Spleen (tissue), 11 donors: Measurements from ENCODE around the gene LRRK1. TPM values are rescaled to one million over a fixed set of nuclear protein-coding genes. Genes with fewer than 3 reads are reported as not detected.

Experiments used
- DNase-seq: peaks from one replicate; pipeline ENCODE4 v3.0.0-alpha.2; 2020
- H3K27ac ChIP-seq, 8 donors: fragments of 200-600 bp; sonication (generic) in 7 of 8; 1 replicate in 4 of 8; 2 replicates in 4 of 8; pipeline versions ENCODE4 v1.5.0 to v1.8.0; 2016 to 2021; ENCODE audit warnings: inconsistent platforms in 4 of 8, mild to moderate bottlenecking in 4 of 8, moderate library complexity in 1 of 8
- H3K27me3 ChIP-seq, 7 donors: fragments of 200-600 bp; sonication (generic) in 6 of 7; replicated peaks in 1 of 7; 1 replicate in 4 of 7; 2 replicates in 3 of 7; pipeline versions ENCODE4 v1.5.0 to v1.8.0; 2016 to 2021; ENCODE audit warnings: inconsistent platforms in 3 of 7, mild to moderate bottlenecking in 1 of 7
- H3K36me3 ChIP-seq, 6 donors: fragments of 200-600 bp; sonication (generic) in 5 of 6; 1 replicate in 4 of 6; 2 replicates in 2 of 6; pipeline versions ENCODE4 v1.5.0 to v1.8.0; 2016 to 2021; ENCODE audit warnings: inconsistent platforms in 2 of 6
- H3K4me1 ChIP-seq, 6 donors: fragments of 200-600 bp; sonication (generic) in 5 of 6; 1 replicate in 3 of 6; 2 replicates in 3 of 6; pipeline versions ENCODE4 v1.5.0 to v1.8.0; 2016 to 2021; ENCODE audit warnings: inconsistent platforms in 3 of 6
- H3K4me3 ChIP-seq, 8 donors: fragments of 200-600 bp; sonication (generic) in 7 of 8; 1 replicate in 4 of 8; 2 replicates in 4 of 8; pipeline versions ENCODE4 v1.5.0 to v1.8.0; 2016 to 2021; ENCODE audit warnings: inconsistent platforms in 4 of 8, mild to moderate bottlenecking in 4 of 8, moderate library complexity in 2 of 8
- H3K9me3 ChIP-seq, 8 donors: fragments of 200-600 bp; sonication (generic) in 7 of 8; 1 replicate in 4 of 8; 2 replicates in 4 of 8; pipeline versions ENCODE4 v1.5.0 to v1.8.0; 2016 to 2021; ENCODE audit warnings: inconsistent platforms in 4 of 8
- CTCF ChIP-seq, 11 experiments: fragments of 200-600 bp in 7 of 11; fragments of 450-650 bp in 4 of 11; sonication (generic) in 4 of 11; IDR thresholded peaks in 8 of 11; conservative IDR thresholded peaks in 3 of 11; 1 replicate in 7 of 11; 2 replicates in 4 of 11; pipeline versions ENCODE4 v1.4.0 to v1.8.0; 2016 to 2021; ENCODE audit warnings: antibody characterized with exemption in 11 of 11, inconsistent platforms in 4 of 11, mild to moderate bottlenecking in 1 of 11
- POLR2A ChIP-seq, 3 donors: fragments of 450-650 bp; IDR thresholded peaks; one replicate each; pipeline ENCODE4 v1.5.1; 2017; ENCODE audit warnings: antibody characterized with exemption in 3 of 3, mild to moderate bottlenecking in 1 of 3
- POLR2AphosphoS5 ChIP-seq, 3 donors: sonication (generic); formaldehyde crosslinking; IDR thresholded peaks; one replicate each; pipeline ENCODE4 v1.5.1; 2017; ENCODE audit warnings: antibody characterized with exemption in 3 of 3
- WGBS, 5 donors: extraction: QIAGEN DNeasy Blood & Tissue Kit in 3 of 5; methylation state at CpG; one replicate each; pipeline versions ENCODE4 v1.1.5 to v1.1.7; 2013 to 2018; 5-methylcytosine and 5-hydroxymethylcytosine counted together
- intact Hi-C: fragments of 100-400 bp; cut with DNase I; formaldehyde crosslinking; loops from one replicate; pipeline ENCODE4 v1.15.0; 2023; ENCODE audit warnings: low total_unique reads
- polyA plus RNA-seq, 3 donors: library from polyadenylated mRNA; stranded (reverse); fragments of 200-250 nt; gene quantifications; one replicate each; pipeline ENCODE4 v1.2.1, GENCODE V29; 2013
- total RNA-seq, 7 donors: library from RNA; depleted of rRNA in 3 of 7; stranded (reverse); fragments of >200 nt in 3 of 7; fragmentation: NEBNext Ultra II Directional in 4 of 7; extraction: Animal tissue kit (Norgen Biotek cat#: 25700) in 4 of 7; gene quantifications; one replicate each; pipeline versions ENCODE4 v1.1.0 to v1.2.1, GENCODE V29; 2016 to 2021
- donor health status: healthy with polysubstance abuse.
- donor health status: DM: no; HTN: no; CAD: no; lungs with moderate emphysema.
- donor health status: DM: no; HTN: no; CAD: no.
- donor health status: Bipolar disorder and iron deficiency.
- donor health status: healthy.
- donor health status: DM: no; HTN: no; CAD: no.
- donor health status: DM: yes; HTN: yes; CAD: no.

LRRK1 gene
- total and polyA plus RNA-seq, 10 donors, result 12.0 to 60.2 (median 48.8) TPM

DNA sequence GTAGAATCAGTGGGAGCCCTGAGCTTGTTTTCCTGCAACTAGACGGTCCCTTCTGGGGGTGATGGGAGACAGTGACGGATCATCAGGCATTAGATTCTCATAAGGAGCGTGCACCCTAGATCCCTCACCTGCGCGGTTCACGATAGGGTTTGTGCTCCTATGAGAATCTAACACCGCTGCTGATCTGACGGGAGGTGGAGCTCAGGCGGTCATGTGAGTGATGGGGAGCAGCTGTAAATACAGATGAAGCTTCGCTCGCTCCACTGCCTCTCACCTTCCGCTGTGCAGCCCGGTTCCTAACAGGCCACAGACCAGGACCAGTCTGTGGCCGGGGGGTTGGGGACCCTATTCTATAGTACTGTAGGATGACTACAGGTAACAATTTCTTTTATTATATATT, 178.0 kb downstream of the LRRK1 start:
- intact Hi-C loops, result no loop called here
- Histone ChIP-seq H3K4me3 (no peak overlapping the region), H3K36me3 (no peaks in the 10 kb centered on the region), H3K4me1 (peaks cover 0 to 11% (median 4%) of the 10 kb centered on the region in 6 donors), H3K27me3 (no peaks in the 10 kb centered on the region), H3K9me3 (peaks cover 0 to 4% (median 0%) of the 10 kb centered on the region in 8 donors), H3K27ac (no peak overlapping the region)
- TF ChIP-seq CTCF (IDR thresholded peaks at IDR 0.05 in 8 of 11, conservative IDR thresholded peaks at IDR 0.05 in 3 of 11), result no peak
- no peak for TF ChIP-seq POLR2A (IDR thresholded peaks at IDR 0.05)
- TF ChIP-seq POLR2AphosphoS5 (IDR thresholded peaks at IDR 0.05), result no peak
- 90 to 97% (median 96%) methylated on average over 14 of the region's 14 CpGs for WGBS, 5 donors
- no peak for DNase-seq

DNA sequence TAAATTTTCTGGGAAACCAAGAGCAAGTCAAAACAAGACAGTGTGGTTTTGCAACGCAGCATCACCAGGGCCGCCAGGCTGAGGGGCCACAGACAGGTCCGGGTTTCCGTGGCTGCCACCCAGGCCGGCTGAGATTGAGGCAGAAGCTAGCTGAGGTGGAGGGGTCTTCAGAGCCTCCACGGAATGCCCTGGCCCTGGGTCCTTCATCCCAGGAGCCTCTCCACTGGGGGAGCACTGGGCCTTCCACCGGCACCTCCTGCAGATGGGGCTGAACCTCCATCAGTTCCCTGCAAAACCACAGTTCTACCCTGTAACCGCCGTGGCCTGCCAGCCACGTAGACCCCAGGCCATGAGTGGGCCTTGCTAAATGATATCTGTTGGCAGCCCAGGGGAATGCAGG, 180.0 kb downstream of the LRRK1 start:
- no peaks in the 10 kb centered on the region for H3K4me1 ChIP-seq

GRCh38 chr15:101100118-101100517, 181.0 kb downstream of the LRRK1 start:
- TF ChIP-seq POLR2AphosphoS5 (IDR thresholded peaks at IDR 0.05) (no peak), POLR2A (IDR thresholded peaks at IDR 0.05) (no peak), CTCF (IDR thresholded peaks at IDR 0.05 in 8 of 11, conservative IDR thresholded peaks at IDR 0.05 in 3 of 11) (no peak)
- intact Hi-C loops, result no loop called here
- Histone ChIP-seq H3K4me3 (no peak overlapping the region), H3K36me3 (no peaks in the 10 kb centered on the region), H3K27ac (no peak overlapping the region), H3K27me3 (no peaks in the 10 kb centered on the region), H3K9me3 (peaks cover 0 to 4% (median 0%) of the 10 kb centered on the region in 8 donors), H3K4me1 (no peaks in the 10 kb centered on the region)
- no peak for DNase-seq
- 94 to 96% (median 96%) methylated on average over 14 to 15 of the region's 15 CpGs for WGBS, 5 donors

More for the DNA sequence above, 180.0 kb downstream of the LRRK1 start:
- H3K4me3 ChIP-seq, result no peak overlapping the region
- H3K27me3 ChIP-seq, result no peaks in the 10 kb centered on the region
- no peak for DNase-seq
- H3K36me3 ChIP-seq, result no peaks in the 10 kb centered on the region
- 61 to 83% (median 71%) methylated on average over 10 of the region's 10 CpGs for whole genome bisulfite sequencing, 5 donors
- no peak overlapping the region for H3K27ac ChIP-seq
- TF ChIP-seq CTCF (IDR thresholded peaks at IDR 0.05 in 8 of 11, conservative IDR thresholded peaks at IDR 0.05 in 3 of 11), result no peak
- intact Hi-C loops, result no loop called here
- peaks cover 0 to 4% (median 0%) of the 10 kb centered on the region in 8 donors for H3K9me3 ChIP-seq

- no peaks in the 10 kb centered on the region for H3K27me3 ChIP-seq
- H3K4me3 ChIP-seq, result no peak overlapping the region
- 84 to 92% (median 90%) methylated on average over 21 to 29 of the region's 29 CpGs for WGBS, 5 donors
- no peak overlapping the region for H3K27ac ChIP-seq
- H3K36me3 ChIP-seq, result no peaks in the 10 kb centered on the region
- H3K4me1 ChIP-seq, result no peaks in the 10 kb centered on the region
- no peak for DNase-seq
- TF ChIP-seq POLR2A (IDR thresholded peaks at IDR 0.05), result no peak
- no peak for TF ChIP-seq CTCF (IDR thresholded peaks at IDR 0.05 in 8 of 11, conservative IDR thresholded peaks at IDR 0.05 in 3 of 11)
- no peak for TF ChIP-seq POLR2AphosphoS5 (IDR thresholded peaks at IDR 0.05)
- peaks cover 0 to 4% (median 0%) of the 10 kb centered on the region in 8 donors for H3K9me3 ChIP-seq
- intact Hi-C loops, result no loop called here
These were observed 181.7 kb downstream of the LRRK1 start for GRCh38 chr15:101100593-101101442.
